ENCODE results near the gene MYO15A.

DNA sequence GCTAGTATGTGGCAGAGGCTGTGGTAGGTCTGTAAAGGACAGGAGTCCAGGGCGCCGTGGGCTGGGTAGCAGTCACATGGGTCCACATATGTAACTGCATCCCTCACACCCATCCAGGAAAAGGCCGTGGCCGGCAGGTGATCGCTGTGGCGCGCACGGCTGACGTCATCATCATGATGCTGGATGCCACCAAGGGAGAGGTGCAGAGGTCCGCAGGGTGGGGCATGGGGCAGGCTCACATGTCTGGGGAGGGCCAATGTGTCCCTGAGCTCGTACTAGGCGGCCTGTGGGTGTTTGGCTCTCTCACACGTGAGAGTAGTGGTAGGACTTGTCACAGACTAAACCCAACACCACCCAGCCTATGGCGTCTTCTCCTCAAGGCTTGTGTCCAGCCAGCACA lies 9.0 kb upstream of the MYO15A start:
- TF ChIP-seq EZH2 (IDR thresholded peaks at IDR 0.05; ENCODE audit: low read length, missing control alignments): no peak
- TF ChIP-seq, protein P1, sequence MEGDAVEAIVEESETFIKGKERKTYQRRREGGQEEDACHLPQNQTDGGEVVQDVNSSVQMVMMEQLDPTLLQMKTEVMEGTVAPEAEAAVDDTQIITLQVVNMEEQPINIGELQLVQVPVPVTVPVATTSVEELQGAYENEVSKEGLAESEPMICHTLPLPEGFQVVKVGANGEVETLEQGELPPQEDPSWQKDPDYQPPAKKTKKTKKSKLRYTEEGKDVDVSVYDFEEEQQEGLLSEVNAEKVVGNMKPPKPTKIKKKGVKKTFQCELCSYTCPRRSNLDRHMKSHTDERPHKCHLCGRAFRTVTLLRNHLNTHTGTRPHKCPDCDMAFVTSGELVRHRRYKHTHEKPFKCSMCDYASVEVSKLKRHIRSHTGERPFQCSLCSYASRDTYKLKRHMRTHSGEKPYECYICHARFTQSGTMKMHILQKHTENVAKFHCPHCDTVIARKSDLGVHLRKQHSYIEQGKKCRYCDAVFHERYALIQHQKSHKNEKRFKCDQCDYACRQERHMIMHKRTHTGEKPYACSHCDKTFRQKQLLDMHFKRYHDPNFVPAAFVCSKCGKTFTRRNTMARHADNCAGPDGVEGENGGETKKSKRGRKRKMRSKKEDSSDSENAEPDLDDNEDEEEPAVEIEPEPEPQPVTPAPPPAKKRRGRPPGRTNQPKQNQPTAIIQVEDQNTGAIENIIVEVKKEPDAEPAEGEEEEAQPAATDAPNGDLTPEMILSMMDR (conservative IDR thresholded peaks at IDR 0.05 in 1 of 2, IDR thresholded peaks at IDR 0.05 in 1 of 2; ENCODE audit: low read depth in 1 of 2, low read length in 2 of 2): no peak
